ENCODE measurements around the gene IFNL2. TPM values are rescaled to one million over a fixed set of nuclear protein-coding genes. Genes with fewer than 3 reads are reported as not detected.
"Not testable (repeated sequence)": the region's sequence is repeated elsewhere in the genome, so short reads cannot be mapped to it uniquely, and the experiment has no call there.

IFNL2 gene
- total RNA-seq, 1 experiment from 2014 or later = not detected

- Mint-ChIP-seq H3K4me1 (ENCODE audit: low read depth, unreplicated experiment) (peaks cover 17% of the 10 kb centered on the region), H3K36me3 (ENCODE audit: insufficient read depth, unreplicated experiment) (peaks cover 3% of the 10 kb centered on the region), H3K27me3 (ENCODE audit: unreplicated experiment) (peaks cover 38% of the 10 kb centered on the region), H3K9me3 (ENCODE audit: low read depth, unreplicated experiment) (peaks cover 2% of the 10 kb centered on the region), H3K27ac (ENCODE audit: unreplicated experiment) (no peak overlapping the region), H3K4me3 (ENCODE audit: low read depth, unreplicated experiment) (no peak overlapping the region)
- CTCF ChIA-PET = interaction anchor here (0.5 kb wide), 1 partner anchor 457 kb away, joined by 3 read pairs; no protein-coding TSS in a partner anchor
- TF ChIP-seq CTCF (IDR thresholded peaks at IDR 0.05; ENCODE audit: unreplicated experiment) = no peak
- BruUV-seq (replicated peaks) = no TSS peak
- DNase-seq = no peak
- intact Hi-C loops (cut with micrococcal nuclease; ENCODE audit: unreplicated experiment) = no loop called here
These were observed 40.5 kb downstream of the IFNL2 start for GRCh38 chr19:39308531-39309304.

DNA sequence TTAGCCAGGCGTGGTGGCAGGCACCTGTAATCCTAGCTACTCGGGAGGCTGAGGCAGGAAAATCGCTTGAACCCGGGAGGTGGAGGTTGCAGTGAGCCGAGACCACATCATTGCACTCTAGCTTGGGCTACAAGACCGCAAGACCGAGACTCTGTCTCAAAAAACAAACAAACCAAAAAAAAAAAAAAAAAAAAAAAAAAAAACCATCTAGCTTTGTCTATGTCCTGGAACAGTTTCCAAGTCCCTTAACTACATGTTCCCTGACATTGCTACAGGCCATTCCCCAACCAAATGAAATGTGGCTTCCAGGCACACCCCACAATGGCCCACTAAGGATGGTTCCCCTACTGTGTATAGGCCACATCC, 41.1 kb downstream of the IFNL2 start:
- CTCF ChIA-PET = interaction anchor here (0.6 kb wide), 1 partner anchor 97 kb away, joined by 5 read pairs; no protein-coding TSS in a partner anchor
- intact Hi-C loops (cut with micrococcal nuclease; ENCODE audit: unreplicated experiment) = not testable (repeated sequence)

DNA sequence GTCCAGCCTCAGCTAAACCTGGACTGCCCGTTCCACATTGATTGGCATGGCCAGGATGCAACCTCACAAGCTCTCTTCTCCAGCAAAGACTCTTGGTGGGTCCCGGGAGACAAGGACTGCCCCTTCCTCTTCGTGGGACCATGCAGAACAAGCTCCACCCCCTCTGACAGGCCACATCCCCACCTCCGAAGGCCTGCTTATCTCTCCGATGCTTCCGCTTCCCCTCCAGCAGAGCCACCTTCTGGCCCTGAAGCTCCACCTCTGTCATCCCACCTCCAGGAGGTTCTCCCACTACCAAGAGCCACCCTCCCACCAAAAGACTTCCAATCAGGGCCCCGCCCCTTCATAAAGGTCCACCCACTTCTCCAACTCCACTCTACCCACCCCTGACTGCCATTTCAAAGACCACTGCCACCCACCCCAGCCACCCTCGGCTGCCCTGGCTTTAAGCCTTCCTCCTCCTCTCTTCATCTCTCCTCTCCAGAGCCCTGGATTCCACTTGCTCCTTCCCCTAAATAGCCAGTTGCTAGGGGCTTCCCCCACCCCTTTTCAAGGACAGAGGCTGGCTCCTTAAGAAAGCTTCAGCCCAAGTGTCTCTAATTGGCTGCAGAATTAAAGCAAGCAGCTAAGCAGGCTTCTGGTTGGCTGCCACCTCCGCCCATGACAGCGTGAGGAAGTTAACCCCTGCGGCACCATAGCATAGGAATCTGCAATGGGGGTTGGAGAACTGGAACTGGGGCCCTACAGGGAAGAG, 42.5 kb downstream of the IFNL2 start:
- intact Hi-C loops (cut with micrococcal nuclease; ENCODE audit: unreplicated experiment) = no loop called here
- TF ChIP-seq CTCF (IDR thresholded peaks at IDR 0.05; ENCODE audit: unreplicated experiment) = no peak
- no peaks in the 10 kb centered on the region for H3K9me3 Mint-ChIP-seq (ENCODE audit: low read depth, unreplicated experiment)
- no TSS peak for BruUV-seq (replicated peaks)
- CTCF ChIA-PET = no interaction called here
- H3K27ac Mint-ChIP-seq (ENCODE audit: unreplicated experiment) = no peak overlapping the region
- H3K36me3 Mint-ChIP-seq (ENCODE audit: insufficient read depth, unreplicated experiment) = peaks cover 6% of the 10 kb centered on the region
- no peak overlapping the region for H3K4me3 Mint-ChIP-seq (ENCODE audit: low read depth, unreplicated experiment)
- H3K4me1 Mint-ChIP-seq (ENCODE audit: low read depth, unreplicated experiment) = peaks cover 9% of the 10 kb centered on the region
- no peak for DNase-seq
- H3K27me3 Mint-ChIP-seq (ENCODE audit: unreplicated experiment) = peaks cover 18% of the 10 kb centered on the region

More for the DNA sequence above, 41.1 kb downstream of the IFNL2 start:
- Mint-ChIP-seq H3K27me3 (ENCODE audit: unreplicated experiment) (peaks cover 32% of the 10 kb centered on the region), H3K4me1 (ENCODE audit: low read depth, unreplicated experiment) (peaks cover 12% of the 10 kb centered on the region)
- BruUV-seq (replicated peaks); H3K4me3 Mint-ChIP-seq (ENCODE audit: low read depth, unreplicated experiment); H3K27ac Mint-ChIP-seq (ENCODE audit: unreplicated experiment); H3K36me3 Mint-ChIP-seq (ENCODE audit: insufficient read depth, unreplicated experiment); H3K9me3 Mint-ChIP-seq (ENCODE audit: low read depth, unreplicated experiment); DNase-seq: not testable (repeated sequence)

GRCh38 chr19:39314016-39314728, 46.0 kb downstream of the IFNL2 start:
- Mint-ChIP-seq H3K4me1 (ENCODE audit: low read depth, unreplicated experiment) (peaks cover 4% of the 10 kb centered on the region), H3K4me3 (ENCODE audit: low read depth, unreplicated experiment) (no peak overlapping the region), H3K36me3 (ENCODE audit: insufficient read depth, unreplicated experiment) (peaks cover 8% of the 10 kb centered on the region), H3K27ac (ENCODE audit: unreplicated experiment) (no peak overlapping the region), H3K9me3 (ENCODE audit: low read depth, unreplicated experiment) (no peaks in the 10 kb centered on the region), H3K27me3 (ENCODE audit: unreplicated experiment) (peaks cover 6% of the 10 kb centered on the region)
- CTCF ChIA-PET = interaction anchor here (0.6 kb wide), 1 partner anchor 28 kb away, joined by 3 read pairs; the partner anchor contains the start of gene SAMD4B
- intact Hi-C loops (cut with micrococcal nuclease; ENCODE audit: unreplicated experiment) = no loop called here
- no peak for TF ChIP-seq CTCF (IDR thresholded peaks at IDR 0.05; ENCODE audit: unreplicated experiment)
- DNase-seq = no peak
- BruUV-seq (replicated peaks) = no TSS peak

Data from Calu3 (cell line).